Activated T-helper 17 cell treated with anti-CD3 and anti-CD28 coated beads, Interleukin-2, amount 50 U/mL, for 72 hours (primary cell): ENCODE results near the gene NOC3L. TPM values are rescaled to one million over a fixed set of nuclear protein-coding genes. Genes with fewer than 3 reads are reported as not detected.

ENCODE experiments used
- ATAC-seq: fragments of 150-1000 bp; cut with Tn5 transposase; replicated peaks from 2 replicates; pipeline ENCODE4 v1.10.0; 2021; ENCODE audit warnings: mild to moderate bottlenecking, moderate library complexity
- H3K27ac Mint-ChIP-seq: one replicate; pipeline ENCODE4 v1.8.0; 2022; ENCODE audit warnings: mixed read lengths
- H3K27me3 Mint-ChIP-seq: one replicate; pipeline ENCODE4 v1.8.0; 2022; ENCODE audit warnings: mixed read lengths
- H3K36me3 Mint-ChIP-seq: one replicate; pipeline ENCODE4 v1.8.0; 2022; ENCODE audit warnings: low read depth, mild to moderate bottlenecking, mixed read lengths
- H3K4me1 Mint-ChIP-seq: one replicate; pipeline ENCODE4 v1.8.0; 2022; ENCODE audit warnings: mixed read lengths
- H3K4me3 Mint-ChIP-seq: one replicate; pipeline ENCODE4 v1.8.0; 2022; ENCODE audit warnings: mild to moderate bottlenecking, mixed read lengths
- H3K9me3 Mint-ChIP-seq: one replicate; pipeline ENCODE4 v1.8.0; 2022; ENCODE audit warnings: mixed read lengths
- total RNA-seq, 2 donors: library from RNA; stranded (reverse); gene quantifications; one replicate each; pipeline ENCODE4 v1.2.3, GENCODE V29; 2022

Gene NOC3L
- total RNA-seq, 2 donors from 2014 or later, result 29.2 to 49.3 TPM

- Mint-ChIP-seq H3K36me3 (peaks cover 97% of the 10 kb centered on the region), H3K9me3 (no peaks in the 10 kb centered on the region), H3K27ac (no peak overlapping the region), H3K4me3 (no peak overlapping the region), H3K4me1 (no peaks in the 10 kb centered on the region), H3K27me3 (no peaks in the 10 kb centered on the region)
- no peak for ATAC-seq
Measured at GRCh38 chr10:94344522-94345122, 18.1 kb downstream of the NOC3L start.

- Mint-ChIP-seq H3K27me3 (no peaks in the 10 kb centered on the region), H3K4me1 (no peaks in the 10 kb centered on the region), H3K36me3 (peaks cover 99% of the 10 kb centered on the region), H3K9me3 (no peaks in the 10 kb centered on the region), H3K4me3 (no peak overlapping the region), H3K27ac (no peak overlapping the region)
- no peak for ATAC-seq
Measured at GRCh38 chr10:94343151-94343550, 19.6 kb downstream of the NOC3L start.

GRCh38 chr10:94334857-94335256, 27.9 kb downstream of the NOC3L start:
- no peak overlapping the region for H3K27ac Mint-ChIP-seq
- no peaks in the 10 kb centered on the region for H3K9me3 Mint-ChIP-seq
- no peaks in the 10 kb centered on the region for H3K4me1 Mint-ChIP-seq
- no peaks in the 10 kb centered on the region for H3K27me3 Mint-ChIP-seq
- H3K4me3 Mint-ChIP-seq, result no peak overlapping the region
- ATAC-seq, result no peak
- peaks cover 100% of the 10 kb centered on the region for H3K36me3 Mint-ChIP-seq

GRCh38 chr10:94333051-94333450, 29.7 kb downstream of the NOC3L start:
- Mint-ChIP-seq H3K36me3 (peaks cover 100% of the 10 kb centered on the region), H3K4me3 (no peak overlapping the region), H3K27ac (no peak overlapping the region), H3K27me3 (no peaks in the 10 kb centered on the region), H3K9me3 (no peaks in the 10 kb centered on the region), H3K4me1 (no peaks in the 10 kb centered on the region)
- no peak for ATAC-seq

GRCh38 chr10:94328613-94329012, 34.1 kb downstream of the NOC3L start:
- Mint-ChIP-seq H3K9me3 (no peaks in the 10 kb centered on the region), H3K27me3 (no peaks in the 10 kb centered on the region), H3K27ac (no peak overlapping the region), H3K4me1 (no peaks in the 10 kb centered on the region), H3K36me3 (peaks cover 95% of the 10 kb centered on the region), H3K4me3 (no peak overlapping the region)
- no peak for ATAC-seq

GRCh38 chr10:94327649-94328048, 35.1 kb downstream of the NOC3L start:
- Mint-ChIP-seq H3K9me3 (no peaks in the 10 kb centered on the region), H3K4me3 (no peak overlapping the region), H3K36me3 (peaks cover 95% of the 10 kb centered on the region), H3K27ac (no peak overlapping the region), H3K4me1 (no peaks in the 10 kb centered on the region), H3K27me3 (no peaks in the 10 kb centered on the region)
- ATAC-seq, result no peak

GRCh38 chr10:94324609-94325233, 38.0 kb downstream of the NOC3L start:
- Mint-ChIP-seq H3K27me3 (no peaks in the 10 kb centered on the region), H3K4me1 (no peaks in the 10 kb centered on the region), H3K36me3 (peaks cover 88% of the 10 kb centered on the region), H3K27ac (peak overlapping the region; percentile 48), H3K4me3 (no peak overlapping the region), H3K9me3 (no peaks in the 10 kb centered on the region)
- no peak for ATAC-seq

GRCh38 chr10:94320285-94320914, 42.3 kb downstream of the NOC3L start:
- H3K4me1 Mint-ChIP-seq, result no peaks in the 10 kb centered on the region
- H3K36me3 Mint-ChIP-seq, result peaks cover 48% of the 10 kb centered on the region
- no peak overlapping the region for H3K27ac Mint-ChIP-seq
- H3K9me3 Mint-ChIP-seq, result no peaks in the 10 kb centered on the region
- peak; percentile 49 for ATAC-seq
- H3K27me3 Mint-ChIP-seq, result no peaks in the 10 kb centered on the region
- H3K4me3 Mint-ChIP-seq, result no peak overlapping the region

GRCh38 chr10:94316560-94316959, 46.2 kb downstream of the NOC3L start:
- Mint-ChIP-seq H3K27me3 (peaks cover 2% of the 10 kb centered on the region), H3K4me1 (no peaks in the 10 kb centered on the region)

GRCh38 chr10:94315975-94316464, 46.7 kb downstream of the NOC3L start:
- no peak overlapping the region for H3K4me3 Mint-ChIP-seq
- H3K27me3 Mint-ChIP-seq, result peaks cover 3% of the 10 kb centered on the region
- no peaks in the 10 kb centered on the region for H3K4me1 Mint-ChIP-seq
- H3K36me3 Mint-ChIP-seq, result peaks cover 6% of the 10 kb centered on the region
- H3K27ac Mint-ChIP-seq, result no peak overlapping the region
- ATAC-seq, result no peak
- no peaks in the 10 kb centered on the region for H3K9me3 Mint-ChIP-seq

More at GRCh38 chr10:94316560-94316959, 46.2 kb downstream of the NOC3L start:
- H3K36me3 Mint-ChIP-seq, result peaks cover 11% of the 10 kb centered on the region
- ATAC-seq, result no peak
- no peaks in the 10 kb centered on the region for H3K9me3 Mint-ChIP-seq
- no peak overlapping the region for H3K4me3 Mint-ChIP-seq
- no peak overlapping the region for H3K27ac Mint-ChIP-seq

- Mint-ChIP-seq H3K36me3 (no peaks in the 10 kb centered on the region), H3K27me3 (peaks cover 7% of the 10 kb centered on the region), H3K4me3 (no peak overlapping the region), H3K4me1 (no peaks in the 10 kb centered on the region), H3K9me3 (no peaks in the 10 kb centered on the region), H3K27ac (no peak overlapping the region)
- ATAC-seq, result no peak
Measured at GRCh38 chr10:94315024-94315451, 47.7 kb downstream of the NOC3L start.

GRCh38 chr10:94310369-94310768, 52.4 kb downstream of the NOC3L start:
- Mint-ChIP-seq H3K9me3 (no peaks in the 10 kb centered on the region), H3K4me3 (no peak overlapping the region), H3K36me3 (no peaks in the 10 kb centered on the region), H3K27me3 (peaks cover 35% of the 10 kb centered on the region), H3K27ac (no peak overlapping the region), H3K4me1 (no peaks in the 10 kb centered on the region)
- ATAC-seq, result no peak

GRCh38 chr10:94308866-94309265, 53.9 kb downstream of the NOC3L start:
- Mint-ChIP-seq H3K27me3 (peaks cover 47% of the 10 kb centered on the region), H3K4me1 (no peaks in the 10 kb centered on the region), H3K27ac (no peak overlapping the region), H3K4me3 (no peak overlapping the region), H3K36me3 (no peaks in the 10 kb centered on the region), H3K9me3 (no peaks in the 10 kb centered on the region)
- no peak for ATAC-seq

GRCh38 chr10:94307046-94307615, 55.6 kb downstream of the NOC3L start:
- Mint-ChIP-seq H3K36me3 (no peaks in the 10 kb centered on the region), H3K27ac (no peak overlapping the region), H3K9me3 (no peaks in the 10 kb centered on the region), H3K4me1 (no peaks in the 10 kb centered on the region), H3K4me3 (no peak overlapping the region), H3K27me3 (peaks cover 57% of the 10 kb centered on the region)
- no peak for ATAC-seq

- no peaks in the 10 kb centered on the region for H3K36me3 Mint-ChIP-seq
- H3K4me1 Mint-ChIP-seq, result peaks cover 7% of the 10 kb centered on the region
- H3K9me3 Mint-ChIP-seq, result no peaks in the 10 kb centered on the region
- ATAC-seq, result no peak
- no peak overlapping the region for H3K4me3 Mint-ChIP-seq
- H3K27me3 Mint-ChIP-seq, result peaks cover 47% of the 10 kb centered on the region
- H3K27ac Mint-ChIP-seq, result no peak overlapping the region
Measured at GRCh38 chr10:94303929-94304328, 58.8 kb downstream of the NOC3L start.
